NCI-H187 (cell line): Measurements from ENCODE around the gene SBNO2.
"Not testable (repeated sequence)": the region's sequence is repeated elsewhere in the genome, so short reads cannot be mapped to it uniquely, and the experiment has no call there.

Experiments
- DNase-seq, 2 experiments: peaks; one replicate each; lab custom pipeline; 2025; lab: John Stamatoyannopoulos, UW

The SBNO2 gene

DNA sequence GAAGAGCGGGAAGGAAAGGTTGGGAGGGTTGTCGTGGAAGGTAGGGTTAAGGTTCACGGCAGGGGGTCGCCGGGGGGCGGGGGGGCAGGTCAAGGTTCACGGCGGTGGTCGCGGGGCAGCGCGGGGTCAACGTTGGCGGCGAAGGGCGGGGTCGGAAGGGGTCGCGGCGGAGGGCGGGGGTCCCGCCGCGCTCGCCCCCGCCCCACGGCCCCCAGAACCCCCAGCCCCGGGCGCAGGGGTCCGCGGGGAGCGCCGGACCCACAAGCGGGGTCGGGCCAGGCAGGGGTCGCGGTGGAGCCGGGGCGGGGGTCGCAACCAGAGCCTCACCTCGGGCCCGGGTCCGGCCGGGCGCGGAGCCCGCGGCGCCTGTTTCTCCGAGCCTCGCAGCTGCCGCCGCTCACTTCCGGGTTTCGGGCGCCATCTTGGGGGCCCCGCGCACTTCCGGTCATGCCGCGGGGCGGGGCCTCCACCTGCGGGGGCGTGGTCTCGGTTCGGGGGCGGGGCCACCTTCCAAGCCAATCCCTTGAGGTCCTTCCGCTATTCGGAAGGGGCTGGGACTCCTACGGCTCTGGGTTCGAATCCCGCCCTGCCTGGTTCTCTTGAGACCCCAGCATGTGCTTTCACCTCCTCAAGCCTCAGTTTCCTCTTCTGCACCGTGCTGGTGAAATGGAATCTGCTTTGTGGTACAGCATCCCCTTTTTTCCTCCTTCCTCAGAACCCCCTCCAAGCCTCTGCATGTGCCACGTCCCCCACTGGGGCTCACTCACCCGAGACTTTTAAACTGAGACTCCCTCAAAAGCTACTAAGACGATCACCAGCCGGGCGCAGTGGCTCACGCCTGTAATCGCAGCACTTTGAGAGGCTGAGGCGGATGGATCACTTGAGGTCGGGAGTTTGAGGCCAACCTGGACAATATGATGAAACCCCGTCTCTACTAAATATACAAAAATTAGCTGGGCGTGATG is at the start of gene SBNO2:
SBNO2 (minus strand) TSS at position 424 of the 965 bp plus-strand sequence. CDS start 19,992 bp downstream, outside the sequence.
- peak; percentile 79 to 88 for DNase-seq

GRCh38 chr19:1223018-1223855 is 49.2 kb upstream of the SBNO2 start:
- DNase-seq = no peak

- DNase-seq = no peak
Observed at GRCh38 chr19:1222394-1222793, 48.3 kb upstream of the SBNO2 start.

GRCh38 chr19:1221904-1222255 is 47.8 kb upstream of the SBNO2 start:
- no peak for DNase-seq

GRCh38 chr19:1220976-1221903 is 47.2 kb upstream of the SBNO2 start:
- DNase-seq = no peak

DNA sequence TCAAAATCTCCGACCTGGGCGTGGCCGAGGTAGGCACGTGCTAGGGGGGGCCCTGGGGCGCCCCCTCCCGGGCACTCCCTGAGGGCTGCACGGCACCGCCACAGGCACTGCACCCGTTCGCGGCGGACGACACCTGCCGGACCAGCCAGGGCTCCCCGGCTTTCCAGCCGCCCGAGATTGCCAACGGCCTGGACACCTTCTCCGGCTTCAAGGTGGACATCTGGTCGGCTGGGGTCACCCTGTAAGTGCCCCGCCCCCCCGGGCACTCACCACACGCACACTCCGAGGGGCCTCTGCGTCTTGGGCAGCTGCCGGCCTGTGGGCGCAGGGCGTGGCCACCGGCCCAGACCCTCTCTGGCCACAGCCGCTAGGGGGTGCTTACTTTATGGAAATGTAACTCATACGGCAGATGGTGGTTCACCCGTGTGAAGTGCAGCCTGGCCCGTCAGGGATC is 46.4 kb upstream of the SBNO2 start:
- no peak for DNase-seq

GRCh38 chr19:1219786-1220476 is 45.9 kb upstream of the SBNO2 start:
- no peak for DNase-seq

DNA sequence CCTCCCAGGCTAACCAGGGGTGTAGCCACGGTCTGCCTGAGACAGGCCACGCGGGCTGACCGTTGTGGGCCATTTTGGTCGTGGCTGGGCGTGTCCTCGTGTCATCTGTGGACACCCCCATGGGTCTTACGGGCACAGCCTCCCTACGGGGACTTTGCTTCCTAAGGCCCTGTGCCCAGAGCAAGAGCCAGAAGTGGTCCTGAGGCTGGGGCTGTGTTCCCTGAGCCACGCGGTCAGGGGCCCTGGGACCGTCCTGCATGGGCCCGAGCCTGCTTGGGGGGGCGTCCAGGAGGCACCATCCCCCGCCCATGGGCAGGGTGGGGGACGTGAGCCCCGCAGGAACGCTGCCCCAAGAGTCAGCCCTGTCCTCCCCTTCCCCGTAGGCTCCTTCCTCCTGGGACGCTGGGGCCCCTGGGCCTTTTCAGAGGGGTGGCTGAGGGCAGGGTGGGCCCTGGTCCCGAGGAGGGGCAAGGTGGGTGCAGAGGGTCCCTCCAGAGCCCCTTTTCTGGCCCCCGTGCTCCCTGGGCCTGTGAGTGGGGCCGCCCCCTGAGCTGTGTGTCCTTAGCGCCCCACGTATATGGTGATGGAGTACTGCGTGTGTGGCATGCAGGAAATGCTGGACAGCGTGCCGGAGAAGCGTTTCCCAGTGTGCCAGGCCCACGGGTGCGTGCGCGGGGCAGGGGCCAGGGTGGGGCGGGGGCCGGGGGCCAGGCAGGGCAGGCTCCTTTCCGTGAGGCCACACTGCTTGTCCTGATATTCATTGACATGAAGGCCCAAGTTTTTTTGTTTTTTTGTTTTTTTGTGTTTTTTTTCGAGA is 44.9 kb upstream of the SBNO2 start:
- DNase-seq = no peak

DNA sequence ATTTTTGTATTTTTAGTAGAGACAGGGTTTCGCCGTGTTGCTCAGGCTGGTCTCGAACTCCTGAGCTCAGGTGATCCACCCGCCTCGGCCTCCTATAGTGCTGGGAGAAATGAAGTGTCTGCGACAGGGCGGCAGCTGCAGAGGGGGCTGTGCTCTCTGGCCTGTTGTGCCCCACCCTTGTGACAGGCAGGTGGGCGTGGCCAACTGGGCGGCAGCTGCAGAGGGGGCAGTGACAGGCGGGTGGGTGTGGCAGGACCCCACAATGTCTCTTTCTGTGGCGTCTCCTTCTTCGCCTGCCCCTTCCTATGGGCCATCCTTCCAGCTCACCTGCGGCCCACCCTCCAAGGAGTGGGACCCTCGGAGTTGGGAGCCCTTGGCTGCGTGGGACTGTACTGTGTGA is 43.3 kb upstream of the SBNO2 start:
- DNase-seq = no peak

DNA sequence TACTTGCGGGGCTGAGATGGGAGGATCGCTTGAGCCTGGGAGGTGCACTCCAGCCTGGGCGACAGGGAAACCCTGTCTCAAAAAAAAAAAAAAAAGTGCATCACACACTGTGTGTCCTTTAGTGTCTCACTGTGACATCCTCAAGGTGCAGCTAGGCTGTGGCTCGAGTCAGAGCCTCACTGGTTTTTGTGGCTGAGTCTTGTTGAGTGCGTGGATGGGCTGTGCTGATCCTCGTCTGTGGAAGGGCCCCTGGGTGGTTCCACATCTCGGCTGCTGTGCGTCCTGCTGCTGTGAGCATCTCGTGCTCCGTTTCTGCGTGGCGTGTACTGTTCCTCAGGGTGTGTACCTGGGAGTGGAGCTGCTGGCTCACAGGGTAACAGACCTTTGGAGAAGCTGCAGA is 42.7 kb upstream of the SBNO2 start:
- no peak for DNase-seq

DNA sequence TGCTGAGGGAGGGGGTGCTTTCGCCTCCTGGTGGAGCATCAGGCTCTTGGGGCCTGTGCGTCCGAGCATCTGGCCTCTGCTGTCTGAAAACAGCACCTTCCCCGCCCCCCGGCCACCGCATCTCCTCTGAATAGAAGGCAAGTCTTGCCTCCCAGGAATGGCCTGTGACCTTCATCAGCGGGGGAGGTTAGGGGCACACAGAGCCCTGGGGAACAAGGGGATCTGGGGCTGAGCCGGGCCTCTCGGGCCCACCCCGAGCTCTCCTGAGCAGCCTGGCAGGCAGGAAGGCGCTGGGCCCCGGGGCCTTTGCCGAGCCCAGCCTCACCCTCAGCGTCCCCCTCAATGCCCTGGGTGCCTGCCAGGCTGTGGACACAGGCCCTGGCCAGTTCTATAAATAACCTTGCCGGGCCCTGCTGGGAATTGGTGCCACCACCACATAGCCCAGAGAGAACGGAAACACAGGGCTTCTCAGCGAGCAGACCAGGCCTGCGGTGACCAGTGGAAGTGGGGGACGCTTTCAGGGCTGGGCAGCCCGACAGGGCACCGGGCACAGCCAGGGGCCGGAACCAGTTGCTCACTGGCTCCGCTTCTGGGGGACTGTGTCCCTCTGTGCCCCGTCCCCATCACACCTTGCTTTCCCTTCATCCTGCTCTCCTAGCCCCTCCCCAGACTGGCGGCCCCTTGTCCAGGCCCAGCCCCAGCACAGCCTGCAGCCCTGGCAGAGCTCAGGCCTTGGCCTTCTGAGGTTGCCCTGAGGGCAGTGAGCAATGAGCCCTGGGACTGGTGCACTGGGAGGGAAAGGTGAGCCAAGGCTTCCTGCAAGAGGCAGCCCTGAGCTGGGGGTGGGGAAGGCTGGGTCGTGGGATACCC is 41.0 kb upstream of the SBNO2 start:
- DNase-seq = no peak

DNA sequence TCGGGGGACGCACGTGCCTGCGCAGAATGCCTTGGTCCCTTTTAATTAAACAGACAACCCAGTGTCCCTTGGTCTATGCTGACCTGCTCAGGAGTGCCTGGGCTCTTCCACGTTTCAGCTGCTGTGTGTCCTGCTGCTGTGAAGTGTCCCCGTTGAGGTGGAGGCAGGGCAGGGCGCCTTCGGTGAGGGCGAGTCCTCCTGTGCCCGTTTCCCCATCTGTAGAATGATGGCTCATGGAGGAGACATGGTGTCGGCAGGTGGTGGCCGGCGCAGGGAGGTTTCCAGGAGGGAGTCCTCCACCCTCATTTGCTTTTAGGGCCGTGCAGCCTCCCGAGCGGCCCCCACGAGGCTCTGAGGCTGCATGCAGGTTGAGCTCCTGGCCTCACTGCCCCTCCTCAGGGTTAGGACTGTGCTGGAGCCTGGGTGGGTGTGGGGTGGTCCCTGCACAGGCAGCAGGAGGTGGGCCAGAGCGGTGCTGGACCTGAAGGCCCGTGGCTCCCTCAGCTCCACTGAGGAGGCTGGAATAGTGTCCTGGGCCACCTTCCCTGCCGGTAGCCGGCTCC is 40.3 kb upstream of the SBNO2 start:
- no peak for DNase-seq

DNA sequence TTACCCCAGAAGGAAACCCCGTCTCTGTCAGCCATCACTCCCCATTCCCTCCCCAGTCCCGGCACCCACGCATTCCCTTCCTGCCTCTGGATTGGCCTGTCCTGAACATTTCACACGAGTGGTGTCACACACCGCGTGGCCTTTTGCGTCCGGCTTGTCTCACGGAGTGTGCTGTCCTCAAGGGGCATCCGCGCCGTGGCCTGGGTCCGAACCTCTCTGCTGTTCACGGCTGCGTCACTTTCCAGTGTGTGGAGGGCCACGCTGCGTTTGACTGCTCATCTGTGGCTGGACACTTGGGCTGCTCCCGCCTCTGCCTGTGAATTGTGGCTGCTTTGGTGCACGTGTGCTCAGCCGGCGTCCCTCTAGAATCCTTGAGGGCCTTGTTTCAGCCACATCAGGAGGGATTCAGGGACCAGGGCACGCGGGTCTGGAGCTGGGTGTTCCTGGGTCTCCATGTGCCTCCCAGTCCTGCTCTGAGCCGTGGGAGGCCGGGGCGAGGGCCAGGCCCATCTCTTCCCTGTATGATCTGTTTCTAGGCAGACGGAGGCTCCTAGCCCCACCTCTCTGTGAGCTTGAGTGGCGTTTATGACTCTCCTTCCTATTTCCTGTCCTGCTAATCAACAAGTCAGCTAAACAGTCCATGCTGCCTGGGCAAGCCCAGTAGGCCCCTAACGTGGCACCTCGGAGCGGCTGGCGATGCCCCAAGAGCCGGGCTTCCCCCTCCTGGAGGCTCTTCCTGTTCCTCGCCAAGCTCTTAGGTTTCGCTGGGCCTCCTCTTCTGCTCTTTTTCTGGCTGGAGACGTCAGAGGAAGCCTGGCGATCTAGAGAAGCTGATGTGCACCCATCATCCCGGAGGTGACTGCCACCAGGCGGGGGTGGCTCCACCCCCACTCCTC is 39.6 kb upstream of the SBNO2 start:
- DNase-seq = no peak

DNA sequence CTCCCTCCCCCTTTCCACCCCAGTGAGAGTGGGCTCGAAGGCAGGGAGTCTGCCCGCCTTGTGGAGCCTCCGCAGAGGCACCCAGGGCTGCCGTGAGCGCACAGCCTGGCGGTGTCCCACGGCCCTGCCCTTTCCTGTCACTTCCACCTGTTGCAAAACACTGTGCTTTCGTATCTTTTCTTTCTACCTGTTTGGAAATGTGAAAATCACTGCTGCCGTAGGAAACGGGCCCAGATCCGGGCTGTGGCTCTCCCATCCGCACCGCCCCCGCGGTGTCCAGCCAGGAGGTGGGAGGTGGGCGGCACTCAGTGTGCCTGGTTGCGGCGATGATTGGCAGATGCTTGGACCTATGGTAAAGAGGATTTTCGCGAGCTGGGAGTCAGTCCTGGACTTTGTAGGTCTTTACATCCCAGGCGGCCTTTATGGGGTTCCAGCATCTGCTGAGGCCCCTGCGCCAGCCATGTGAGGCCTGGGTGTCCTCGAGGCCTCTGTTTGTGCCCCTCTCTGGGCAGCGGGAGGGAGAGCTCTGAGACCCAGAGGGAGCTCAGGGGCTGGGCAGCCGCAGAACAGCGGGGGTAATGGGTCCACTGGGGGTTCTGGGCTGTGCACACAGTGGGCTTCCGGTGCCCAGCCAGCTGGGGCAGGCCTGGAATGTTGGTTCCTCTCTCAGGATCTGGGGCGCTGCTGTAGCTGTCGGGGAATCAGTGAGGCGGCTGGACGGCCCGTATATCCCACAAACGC is 37.6 kb upstream of the SBNO2 start:
- DNase-seq = no peak

- DNase-seq = no peak
Observed at GRCh38 chr19:1210227-1210538, 36.1 kb upstream of the SBNO2 start.

GRCh38 chr19:1208830-1209229 is 34.8 kb upstream of the SBNO2 start:
- not testable (repeated sequence) for DNase-seq

GRCh38 chr19:1206864-1207450 is 32.9 kb upstream of the SBNO2 start:
- DNase-seq = peak in 1 of 2 experiments; percentile 3
